Activated CD4-positive, alpha-beta T cell treated with anti-CD3 and anti-CD28 coated beads for 4 hours (primary cell): ENCODE measurements around the gene TTC29.
"Not testable (repeated sequence)": the region's sequence is repeated elsewhere in the genome, so short reads cannot be mapped to it uniquely, and the experiment has no call there.

ENCODE experiments used
- DNase-seq, 2 donors: peaks; one replicate each; pipeline ENCODE4 v3.0.0-alpha.2; 2020

The TTC29 gene

GRCh38 chr4:146852360-146852759, 93.3 kb downstream of the TTC29 start:
- DNase-seq = no peak

- no peak for DNase-seq
Observed at GRCh38 chr4:146847345-146847744, 98.3 kb downstream of the TTC29 start.

- DNase-seq = no peak
Observed at GRCh38 chr4:146846882-146847281, 98.8 kb downstream of the TTC29 start.

- no peak for DNase-seq
Observed at GRCh38 chr4:146844761-146845160, 100.9 kb downstream of the TTC29 start.

GRCh38 chr4:146842876-146843275, 102.8 kb downstream of the TTC29 start:
- DNase-seq = no peak

- DNase-seq = no peak
Observed at GRCh38 chr4:146840731-146841130, 104.9 kb downstream of the TTC29 start.

GRCh38 chr4:146835096-146835495, 110.6 kb downstream of the TTC29 start:
- no peak for DNase-seq

GRCh38 chr4:146834263-146835034, 111.2 kb downstream of the TTC29 start:
- no peak for DNase-seq

GRCh38 chr4:146833530-146833929, 112.1 kb downstream of the TTC29 start:
- DNase-seq = no peak

GRCh38 chr4:146822980-146823379, 122.7 kb downstream of the TTC29 start:
- DNase-seq = not testable (repeated sequence)

GRCh38 chr4:146814750-146815149, 130.9 kb downstream of the TTC29 start:
- DNase-seq = no peak

- no peak for DNase-seq
Observed at GRCh38 chr4:146795711-146796110, 150.0 kb downstream of the TTC29 start.

- DNase-seq = no peak
Observed at GRCh38 chr4:146793727-146794126, 151.9 kb downstream of the TTC29 start.

- DNase-seq = no peak
Observed at GRCh38 chr4:146791439-146791838, 154.2 kb downstream of the TTC29 start.

GRCh38 chr4:146790515-146790914, 155.1 kb downstream of the TTC29 start:
- no peak for DNase-seq

- DNase-seq = no peak
Observed at GRCh38 chr4:146787731-146788130, 157.9 kb downstream of the TTC29 start.

GRCh38 chr4:146776691-146777090, 169.0 kb downstream of the TTC29 start:
- no peak for DNase-seq

GRCh38 chr4:146763560-146763959, 182.1 kb downstream of the TTC29 start:
- DNase-seq = no peak

GRCh38 chr4:146762016-146762415, 183.6 kb downstream of the TTC29 start:
- DNase-seq = no peak

- no peak for DNase-seq
Observed at GRCh38 chr4:146742416-146742815, 203.2 kb downstream of the TTC29 start.

- no peak for DNase-seq
Observed at GRCh38 chr4:146739182-146739581, 206.5 kb downstream of the TTC29 start.

GRCh38 chr4:146723519-146723918, 222.1 kb downstream of the TTC29 start:
- DNase-seq = not testable (repeated sequence)

- no peak for DNase-seq
Observed at GRCh38 chr4:146709956-146710355, 235.7 kb downstream of the TTC29 start.

GRCh38 chr4:146699910-146700309, 245.8 kb downstream of the TTC29 start:
- DNase-seq = no peak
